Measurements from ENCODE around the gene MYNN.

GRCh38 chr3:169787791-169788190 lies 14.6 kb downstream of the MYNN start:
- no peak for TF ChIP-seq CTCF (IDR thresholded peaks at IDR 0.05)
- TF ChIP-seq EZH2phosphoT487 (IDR thresholded peaks at IDR 0.05), result no peak
- TF ChIP-seq EZH2 (IDR thresholded peaks at IDR 0.05), result no peak

Measured in neural progenitor cell (in vitro differentiated cells).